DND-41 (cell line): ENCODE data around the gene METTL6.
"Not testable (repeated sequence)": the region's sequence is repeated elsewhere in the genome, so short reads cannot be mapped to it uniquely, and the experiment has no call there.

ENCODE experiments used
- CTCF ChIP-seq: IDR thresholded peaks from 2 replicates; pipeline ENCODE4 v1.5.1; 2012; ENCODE audit warnings: borderline replicate concordance, low read length, moderate library complexity, mild to moderate bottlenecking; ENCODE audit not compliant: poor library complexity, severe bottlenecking; ENCODE audit errors: extremely low read depth
- EZH2 ChIP-seq: IDR thresholded peaks from 3 replicates; pipeline ENCODE4 v1.6.1; 2012; ENCODE audit warnings: borderline replicate concordance, low read depth, mild to moderate bottlenecking, moderate library complexity, low read length, inconsistent platforms; ENCODE audit not compliant: severe bottlenecking

GRCh38 chr3:15364078-15364477 is 63.3 kb downstream of the METTL6 start:
- not testable (repeated sequence) for TF ChIP-seq EZH2, CTCF
